ENCODE data around the gene KIAA1958.

DNA sequence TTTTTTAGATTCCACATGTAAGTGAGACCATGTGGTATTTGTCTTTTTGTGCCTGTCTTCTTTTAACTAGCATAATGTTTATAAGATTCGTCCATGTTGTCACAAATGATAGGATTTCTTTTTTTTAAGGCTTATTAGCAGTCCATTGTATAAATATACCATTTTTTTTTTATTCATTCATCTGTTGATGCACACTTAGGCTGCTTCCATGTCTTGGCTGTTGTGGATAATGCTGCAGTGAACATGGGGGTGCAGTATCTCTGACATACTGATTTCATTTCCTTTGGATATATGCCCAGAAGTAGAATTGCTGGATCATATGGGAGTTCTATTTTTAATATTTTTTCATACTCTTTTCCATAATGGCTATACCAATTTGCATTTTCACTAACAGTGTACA is 48.7 kb downstream of the KIAA1958 start:
- TF ChIP-seq POLR2AphosphoS5 (IDR thresholded peaks at IDR 0.05) (no peak), CTCF (IDR thresholded peaks at IDR 0.05) (no peak)
